Hepatocyte (in vitro differentiated cells): ENCODE measurements around the gene ABHD1. TPM values are rescaled to one million over a fixed set of nuclear protein-coding genes. Genes with fewer than 3 reads are reported as not detected.

Experiments used
- DNase-seq: peaks from one replicate; pipeline ENCODE4 v3.0.0-alpha.2; 2016; ENCODE audit warnings: low spot score
- H2AFZ ChIP-seq: fragments of 200-600 bp; sonication (generic); 2 replicates; pipeline ENCODE4 v1.6.0; 2016; ENCODE audit warnings: antibody characterized with exemption, mild to moderate bottlenecking
- H3K27ac ChIP-seq: fragments of 200-600 bp; sonication (generic); 2 replicates; pipeline ENCODE4 v1.5.1; 2016; ENCODE audit warnings: mild to moderate bottlenecking
- H3K27me3 ChIP-seq: fragments of 200-600 bp; sonication (generic); 2 replicates; pipeline ENCODE4 v1.6.1; 2016
- H3K36me3 ChIP-seq: fragments of 200-600 bp; sonication (generic); replicated peaks from 2 replicates; pipeline ENCODE4 v1.5.1; 2016; ENCODE audit warnings: low read depth; ENCODE audit not compliant: insufficient read depth
- H3K4me1 ChIP-seq: fragments of 200-600 bp; sonication (generic); 2 replicates; pipeline ENCODE4 v1.5.1; 2016; ENCODE audit warnings: mild to moderate bottlenecking, moderate library complexity; ENCODE audit not compliant: insufficient read depth
- H3K4me2 ChIP-seq: fragments of 200-600 bp; sonication (generic); 2 replicates; pipeline ENCODE4 v1.6.0; 2016
- H3K4me3 ChIP-seq: fragments of 200-600 bp; sonication (generic); 2 replicates; pipeline ENCODE4 v1.5.1; 2016; ENCODE audit warnings: mild to moderate bottlenecking
- H3K79me2 ChIP-seq: fragments of 200-600 bp; sonication (generic); 2 replicates; pipeline ENCODE4 v1.6.0; 2017; ENCODE audit warnings: mild to moderate bottlenecking
- H3K9me2 ChIP-seq: fragments of 200-600 bp; sonication (generic); replicated peaks from 2 replicates; pipeline ENCODE4 v1.6.0; 2017; ENCODE audit warnings: mild to moderate bottlenecking; ENCODE audit not compliant: insufficient read depth
- H3K9me3 ChIP-seq: fragments of 200-600 bp; sonication (generic); 2 replicates; pipeline ENCODE4 v1.5.1; 2016; ENCODE audit warnings: low read depth, mild to moderate bottlenecking
- H4K20me1 ChIP-seq: fragments of 200-600 bp; sonication (generic); 2 replicates; pipeline ENCODE4 v1.6.0; 2016; ENCODE audit warnings: mild to moderate bottlenecking; ENCODE audit not compliant: insufficient read depth, poor library complexity, severe bottlenecking
- EZH2 ChIP-seq: fragments of 200-600 bp; sonication (generic); IDR thresholded peaks from 2 replicates; pipeline ENCODE4 v1.6.1; 2016; ENCODE audit warnings: antibody characterized with exemption, mild to moderate bottlenecking, borderline replicate concordance
- EZH2phosphoT487 ChIP-seq: fragments of 200-600 bp; sonication (generic); IDR thresholded peaks from one replicate; pipeline ENCODE4 v1.6.1; 2018; ENCODE audit warnings: antibody characterized with exemption, mild to moderate bottlenecking, low read depth, moderate library complexity; ENCODE audit not compliant: unreplicated experiment, severe bottlenecking
- WGBS: methylation state at CpG from one replicate; pipeline ENCODE4 v1.1.6; 2016; ENCODE audit warnings: low lambda C conversion rate; ENCODE audit errors: missing lambda C conversion rate; 5-methylcytosine and 5-hydroxymethylcytosine counted together
- polyA plus RNA-seq: library from polyadenylated mRNA; unstranded; fragments of >200 nt; fragmentation: Nextera tagmentation; extraction: Ambion mirVana; gene quantifications from 2 replicates; pipeline ENCODE4 v1.2.1, GENCODE V29; 2016
- total RNA-seq: library from RNA; depleted of rRNA; stranded (reverse); fragments of >200 nt; gene quantifications from 2 replicates; pipeline ENCODE4 v1.2.3, GENCODE V29; 2014
- TF ChIP-seq, protein P1 (sequence below): fragments of 200-600 bp; sonication (generic); IDR thresholded peaks from 2 replicates; pipeline ENCODE4 v1.5.1; 2016; ENCODE audit warnings: antibody characterized with exemption, mild to moderate bottlenecking; ENCODE audit not compliant: poor library complexity

ABHD1 gene
- total and polyA plus RNA-seq, 2 experiments from 2014 or later: 0.03 to 0.58 TPM

DNA sequence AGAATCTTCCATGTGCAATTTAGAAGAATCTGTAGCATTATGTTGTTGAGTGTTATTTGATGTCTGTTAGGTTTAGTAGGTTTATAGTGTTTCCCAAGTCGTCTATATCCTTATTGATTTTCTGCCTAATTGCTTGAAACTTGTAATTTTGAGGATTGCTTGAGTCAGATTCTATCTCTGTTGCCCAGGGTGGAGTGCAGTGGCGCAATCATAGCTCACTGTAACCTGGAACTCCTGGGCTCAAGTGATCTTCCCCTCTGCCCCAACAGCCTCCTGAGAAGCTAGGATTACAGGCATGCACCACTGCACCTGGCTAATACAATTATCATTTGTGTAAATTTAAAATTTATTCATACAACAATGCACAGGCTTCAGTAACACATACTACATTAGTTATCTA lies 22.1 kb downstream of the ABHD1 start:
- H2AFZ ChIP-seq: no peak overlapping the region
- WGBS: 78% methylated on average over 2 of the region's 2 CpGs
- H3K36me3 ChIP-seq: no peaks in the 10 kb centered on the region
- no peaks in the 10 kb centered on the region for H3K79me2 ChIP-seq
- no peaks in the 10 kb centered on the region for H3K9me3 ChIP-seq
- TF ChIP-seq EZH2phosphoT487: no peak
- TF ChIP-seq, protein P1, sequence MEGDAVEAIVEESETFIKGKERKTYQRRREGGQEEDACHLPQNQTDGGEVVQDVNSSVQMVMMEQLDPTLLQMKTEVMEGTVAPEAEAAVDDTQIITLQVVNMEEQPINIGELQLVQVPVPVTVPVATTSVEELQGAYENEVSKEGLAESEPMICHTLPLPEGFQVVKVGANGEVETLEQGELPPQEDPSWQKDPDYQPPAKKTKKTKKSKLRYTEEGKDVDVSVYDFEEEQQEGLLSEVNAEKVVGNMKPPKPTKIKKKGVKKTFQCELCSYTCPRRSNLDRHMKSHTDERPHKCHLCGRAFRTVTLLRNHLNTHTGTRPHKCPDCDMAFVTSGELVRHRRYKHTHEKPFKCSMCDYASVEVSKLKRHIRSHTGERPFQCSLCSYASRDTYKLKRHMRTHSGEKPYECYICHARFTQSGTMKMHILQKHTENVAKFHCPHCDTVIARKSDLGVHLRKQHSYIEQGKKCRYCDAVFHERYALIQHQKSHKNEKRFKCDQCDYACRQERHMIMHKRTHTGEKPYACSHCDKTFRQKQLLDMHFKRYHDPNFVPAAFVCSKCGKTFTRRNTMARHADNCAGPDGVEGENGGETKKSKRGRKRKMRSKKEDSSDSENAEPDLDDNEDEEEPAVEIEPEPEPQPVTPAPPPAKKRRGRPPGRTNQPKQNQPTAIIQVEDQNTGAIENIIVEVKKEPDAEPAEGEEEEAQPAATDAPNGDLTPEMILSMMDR: no peak
- no peak for TF ChIP-seq EZH2
- no peak for DNase-seq
- H3K4me3 ChIP-seq: no peak overlapping the region
- no peaks in the 10 kb centered on the region for H4K20me1 ChIP-seq
- no peak overlapping the region for H3K27ac ChIP-seq
- H3K4me2 ChIP-seq: no peak overlapping the region
- H3K4me1 ChIP-seq: no peaks in the 10 kb centered on the region
- H3K9me2 ChIP-seq: no peaks in the 10 kb centered on the region
- no peaks in the 10 kb centered on the region for H3K27me3 ChIP-seq

DNA sequence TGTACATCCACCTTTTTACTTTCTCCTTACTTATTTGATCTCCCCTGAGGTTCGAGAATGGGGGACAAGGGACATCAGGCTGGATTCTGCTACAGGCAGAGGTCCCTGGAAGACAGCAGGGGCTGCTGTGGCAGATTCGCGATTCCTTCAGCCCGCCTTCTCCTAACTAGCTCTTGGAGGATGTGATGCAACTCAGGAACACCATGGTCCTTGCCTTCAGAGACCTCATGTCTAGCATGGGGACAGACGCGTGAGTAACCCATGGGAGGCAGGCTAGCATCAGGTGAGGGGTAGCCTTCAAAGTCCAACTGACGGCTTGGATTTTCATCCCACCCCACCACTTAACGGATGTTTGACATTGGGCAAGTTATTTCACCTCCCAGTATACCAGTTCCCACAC lies 24.3 kb downstream of the ABHD1 start:
- DNase-seq: no peak
- Histone ChIP-seq H3K36me3 (no peaks in the 10 kb centered on the region), H3K4me1 (no peaks in the 10 kb centered on the region), H3K79me2 (no peaks in the 10 kb centered on the region), H3K27me3 (no peaks in the 10 kb centered on the region), H3K27ac (no peak overlapping the region), H2AFZ (no peak overlapping the region), H3K4me3 (no peak overlapping the region), H3K9me3 (no peaks in the 10 kb centered on the region), H3K4me2 (no peak overlapping the region), H3K9me2 (no peaks in the 10 kb centered on the region), H4K20me1 (no peaks in the 10 kb centered on the region)
- WGBS: 93% methylated on average over 8 of the region's 8 CpGs
- TF ChIP-seq, protein P1: no peak
- TF ChIP-seq EZH2: no peak

DNA sequence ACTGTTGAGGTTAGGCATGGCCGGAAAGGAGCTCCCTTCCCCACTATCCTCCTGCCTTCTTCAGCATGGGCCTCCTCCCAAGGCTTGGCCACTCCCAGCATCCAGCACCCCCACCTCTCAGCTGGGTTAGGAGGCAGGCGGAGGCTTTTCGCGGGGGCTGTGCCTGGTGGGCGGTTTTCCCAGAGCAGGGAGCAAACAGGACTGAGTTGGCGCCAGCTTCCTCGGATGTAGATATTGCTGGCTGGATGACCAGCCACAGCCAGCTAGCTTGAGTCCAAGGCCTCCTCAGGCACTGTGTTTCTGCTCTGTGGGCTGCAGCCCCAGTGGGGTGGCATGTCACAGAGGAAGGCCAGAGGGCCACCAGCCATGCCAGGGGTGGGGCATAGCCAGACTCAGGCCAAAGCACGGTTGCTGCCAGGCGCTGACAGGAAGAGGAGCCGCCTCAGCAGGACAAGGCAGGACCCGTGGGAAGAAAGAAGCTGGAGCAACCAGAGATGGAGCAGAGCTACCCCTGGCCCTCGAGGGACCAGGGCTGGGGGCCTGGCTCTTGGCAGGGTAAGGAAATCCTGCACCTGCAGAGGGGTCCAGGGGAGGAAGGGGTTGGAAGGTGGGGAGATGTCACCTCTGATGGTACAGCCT lies 25.3 kb downstream of the ABHD1 start, which contains the start of gene TCF23:
Gene TCF23 (plus strand): TSS at position 204 of the 639 bp plus-strand sequence. CDS start 130 bp downstream, at position 334.
- Histone ChIP-seq H3K4me2 (no peak within 1 kb of the TSS), H3K4me3 (no peak within 1 kb of the TSS), H4K20me1 (no peaks in the 10 kb centered on the region), H3K4me1 (no peaks in the 10 kb centered on the region), H3K9me3 (no peaks in the 10 kb centered on the region), H3K27ac (no peak within 1 kb of the TSS), H3K36me3 (no peaks in the 10 kb centered on the region), H2AFZ (no peak within 1 kb of the TSS), H3K27me3 (no peaks in the 10 kb centered on the region), H3K79me2 (no peaks in the 10 kb centered on the region), H3K9me2 (no peaks in the 10 kb centered on the region)
- TF ChIP-seq EZH2: no peak
- TF ChIP-seq EZH2phosphoT487: no peak
- TF ChIP-seq, protein P1: no peak
- DNase-seq: no peak
- WGBS: 84% methylated on average over 12 of the region's 12 CpGs
